IMR-90 (cell line): Measurements from ENCODE around the gene GNGT1.

ENCODE experiments used
- CEBPB ChIP-seq: IDR thresholded peaks from 2 replicates; pipeline ENCODE4 v1.6.1; 2012; ENCODE audit warnings: low read depth, low read length, improper control_type of control experiment
- FOS ChIP-seq: fragments of 150-350 bp; IDR thresholded peaks from 2 replicates; pipeline ENCODE4 v1.6.1; 2016; ENCODE audit warnings: low read depth, low read length
- MAFK ChIP-seq: IDR thresholded peaks from 2 replicates; pipeline ENCODE4 v1.6.1; 2012; ENCODE audit warnings: low read depth, low read length, improper control_type of control experiment
- MAZ ChIP-seq: IDR thresholded peaks from 2 replicates; pipeline ENCODE4 v1.6.1; 2012; ENCODE audit warnings: low read depth, mild to moderate bottlenecking, low read length, improper control_type of control experiment, moderate library complexity, borderline replicate concordance
- MXI1 ChIP-seq: IDR thresholded peaks from 2 replicates; pipeline ENCODE4 v1.6.1; 2012; ENCODE audit warnings: low read depth, mild to moderate bottlenecking, low read length, moderate library complexity, borderline replicate concordance
- POLR2A ChIP-seq: IDR thresholded peaks from 2 replicates; pipeline ENCODE4 v1.6.1; 2012; ENCODE audit warnings: mild to moderate bottlenecking, low read depth, low read length
- RAD21 ChIP-seq: IDR thresholded peaks from 2 replicates; pipeline ENCODE4 v1.6.1; 2012; ENCODE audit warnings: low read length, improper control_type of control experiment
- RFX5 ChIP-seq: IDR thresholded peaks from 2 replicates; pipeline ENCODE4 v1.8.0; 2012; ENCODE audit warnings: low read depth, mild to moderate bottlenecking, low read length, moderate library complexity
- SMC3 ChIP-seq: fragments of 150-350 bp; IDR thresholded peaks from 2 replicates; pipeline ENCODE4 v1.6.1; 2016; ENCODE audit warnings: low read depth, mild to moderate bottlenecking, antibody characterized with exemption, low read length, moderate library complexity
- TF ChIP-seq, protein P1 (sequence below): conservative IDR thresholded peaks from 2 replicates; pipeline ENCODE4 v1.5.1; 2012; ENCODE audit warnings: mild to moderate bottlenecking, low read depth, low read length, improper control_type of control experiment
- TF ChIP-seq, protein P2 (sequence below): fragments of 150-350 bp; IDR thresholded peaks from 2 replicates; pipeline ENCODE4 v1.6.1; 2017; ENCODE audit warnings: mild to moderate bottlenecking, antibody characterized with exemption, low read length, low read depth
- TF ChIP-seq, protein P3 (sequence below): fragments of 150-350 bp; IDR thresholded peaks from 2 replicates; pipeline ENCODE4 v1.6.1; 2016; ENCODE audit warnings: low read depth, mild to moderate bottlenecking, low read length, moderate library complexity, borderline replicate concordance

DNA sequence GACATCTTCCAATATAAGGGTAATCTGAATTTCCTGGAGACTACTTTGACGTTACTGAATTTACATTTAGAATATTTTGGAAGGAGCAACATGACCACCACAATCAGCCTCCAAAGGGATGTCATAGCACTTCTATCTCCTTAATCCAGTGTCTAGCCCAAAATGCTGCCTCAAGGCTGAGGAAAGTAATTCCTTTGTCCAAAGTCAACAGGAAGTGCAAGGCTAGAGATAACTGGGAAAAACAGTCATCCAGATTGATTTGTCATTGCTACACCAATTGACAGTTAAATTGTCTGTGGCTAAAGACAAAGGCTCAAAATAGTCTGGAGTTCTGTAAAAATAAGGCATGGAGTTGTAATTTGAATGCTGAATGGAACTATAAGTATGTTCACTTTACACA is 11.9 kb upstream of the GNGT1 start:
- TF ChIP-seq, protein P1, sequence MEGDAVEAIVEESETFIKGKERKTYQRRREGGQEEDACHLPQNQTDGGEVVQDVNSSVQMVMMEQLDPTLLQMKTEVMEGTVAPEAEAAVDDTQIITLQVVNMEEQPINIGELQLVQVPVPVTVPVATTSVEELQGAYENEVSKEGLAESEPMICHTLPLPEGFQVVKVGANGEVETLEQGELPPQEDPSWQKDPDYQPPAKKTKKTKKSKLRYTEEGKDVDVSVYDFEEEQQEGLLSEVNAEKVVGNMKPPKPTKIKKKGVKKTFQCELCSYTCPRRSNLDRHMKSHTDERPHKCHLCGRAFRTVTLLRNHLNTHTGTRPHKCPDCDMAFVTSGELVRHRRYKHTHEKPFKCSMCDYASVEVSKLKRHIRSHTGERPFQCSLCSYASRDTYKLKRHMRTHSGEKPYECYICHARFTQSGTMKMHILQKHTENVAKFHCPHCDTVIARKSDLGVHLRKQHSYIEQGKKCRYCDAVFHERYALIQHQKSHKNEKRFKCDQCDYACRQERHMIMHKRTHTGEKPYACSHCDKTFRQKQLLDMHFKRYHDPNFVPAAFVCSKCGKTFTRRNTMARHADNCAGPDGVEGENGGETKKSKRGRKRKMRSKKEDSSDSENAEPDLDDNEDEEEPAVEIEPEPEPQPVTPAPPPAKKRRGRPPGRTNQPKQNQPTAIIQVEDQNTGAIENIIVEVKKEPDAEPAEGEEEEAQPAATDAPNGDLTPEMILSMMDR: no peak
- TF ChIP-seq MAZ (no peak), RFX5 (no peak), FOS (no peak), RAD21 (no peak), MXI1 (no peak), POLR2A (no peak), CEBPB (no peak), MAFK (no peak), SMC3 (no peak)
- TF ChIP-seq, protein P2, sequence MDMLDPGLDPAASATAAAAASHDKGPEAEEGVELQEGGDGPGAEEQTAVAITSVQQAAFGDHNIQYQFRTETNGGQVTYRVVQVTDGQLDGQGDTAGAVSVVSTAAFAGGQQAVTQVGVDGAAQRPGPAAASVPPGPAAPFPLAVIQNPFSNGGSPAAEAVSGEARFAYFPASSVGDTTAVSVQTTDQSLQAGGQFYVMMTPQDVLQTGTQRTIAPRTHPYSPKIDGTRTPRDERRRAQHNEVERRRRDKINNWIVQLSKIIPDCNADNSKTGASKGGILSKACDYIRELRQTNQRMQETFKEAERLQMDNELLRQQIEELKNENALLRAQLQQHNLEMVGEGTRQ: no peak
- TF ChIP-seq, protein P3, sequence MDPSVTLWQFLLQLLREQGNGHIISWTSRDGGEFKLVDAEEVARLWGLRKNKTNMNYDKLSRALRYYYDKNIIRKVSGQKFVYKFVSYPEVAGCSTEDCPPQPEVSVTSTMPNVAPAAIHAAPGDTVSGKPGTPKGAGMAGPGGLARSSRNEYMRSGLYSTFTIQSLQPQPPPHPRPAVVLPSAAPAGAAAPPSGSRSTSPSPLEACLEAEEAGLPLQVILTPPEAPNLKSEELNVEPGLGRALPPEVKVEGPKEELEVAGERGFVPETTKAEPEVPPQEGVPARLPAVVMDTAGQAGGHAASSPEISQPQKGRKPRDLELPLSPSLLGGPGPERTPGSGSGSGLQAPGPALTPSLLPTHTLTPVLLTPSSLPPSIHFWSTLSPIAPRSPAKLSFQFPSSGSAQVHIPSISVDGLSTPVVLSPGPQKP: no peak
